Measurements from ENCODE around the gene NES.

Gene NES

GRCh38 chr1:156662005-156662799 is 15.0 kb downstream of the NES start:
- DNase-seq (ENCODE audit: low read depth in 3 of 3), result no peak

GRCh38 chr1:156660752-156661112 is 16.5 kb downstream of the NES start:
- DNase-seq (ENCODE audit: low read depth in 3 of 3), result no peak

GRCh38 chr1:156659988-156660751 is 17.0 kb downstream of the NES start:
- DNase-seq (ENCODE audit: low read depth in 3 of 3), result peak; percentile 80 to 94 (median 85)

- DNase-seq (ENCODE audit: low read depth in 3 of 3), result no peak
Measured at GRCh38 chr1:156659661-156659987, 17.6 kb downstream of the NES start.

GRCh38 chr1:156658945-156659574 is 18.1 kb downstream of the NES start:
- no peak for DNase-seq (ENCODE audit: low read depth in 3 of 3)

GRCh38 chr1:156658496-156658895 is 18.7 kb downstream of the NES start:
- no peak for DNase-seq (ENCODE audit: low read depth in 3 of 3)

GRCh38 chr1:156657741-156658319 is 19.4 kb downstream of the NES start:
- no peak for DNase-seq (ENCODE audit: low read depth in 3 of 3)

GRCh38 chr1:156656806-156657740 is 20.1 kb downstream of the NES start:
- peak; percentile 56 to 72 (median 63) for DNase-seq (ENCODE audit: low read depth in 3 of 3)

GRCh38 chr1:156655904-156656516 is 21.2 kb downstream of the NES start:
- DNase-seq (ENCODE audit: low read depth in 3 of 3), result no peak

GRCh38 chr1:156655151-156655903 is 21.9 kb downstream of the NES start:
- no peak for DNase-seq (ENCODE audit: low read depth in 3 of 3)

- no peak for DNase-seq (ENCODE audit: low read depth in 3 of 3)
Measured at GRCh38 chr1:156654700-156655099, 22.5 kb downstream of the NES start.

GRCh38 chr1:156652992-156653355 is 24.2 kb downstream of the NES start:
- DNase-seq (ENCODE audit: low read depth in 3 of 3), result no peak

GRCh38 chr1:156652131-156652991 is 24.8 kb downstream of the NES start:
- DNase-seq (ENCODE audit: low read depth in 3 of 3), result no peak

GRCh38 chr1:156648951-156649350 is 28.3 kb downstream of the NES start:
- no peak for DNase-seq (ENCODE audit: low read depth in 3 of 3)

- no peak for DNase-seq (ENCODE audit: low read depth in 3 of 3)
Measured at GRCh38 chr1:156648496-156648895, 28.7 kb downstream of the NES start.

GRCh38 chr1:156647351-156647750 is 29.9 kb downstream of the NES start:
- DNase-seq (ENCODE audit: low read depth in 3 of 3), result no peak

GRCh38 chr1:156646738-156647211 is 30.4 kb downstream of the NES start:
- DNase-seq (ENCODE audit: low read depth in 3 of 3), result no peak

GRCh38 chr1:156645666-156646065 is 31.5 kb downstream of the NES start:
- DNase-seq (ENCODE audit: low read depth in 3 of 3), result no peak

- DNase-seq (ENCODE audit: low read depth in 3 of 3), result no peak
Measured at GRCh38 chr1:156645056-156645455, 32.2 kb downstream of the NES start.

Data from stimulated activated CD4-positive, alpha-beta T cell treated with anti-CD3 and anti-CD28 coated beads, TNF-alpha, amount 100 ng/mL, for 24 hours (primary cell).